HFF-Myc (cell line): ENCODE results near the gene SLC49A4.

Source experiments
- DNase-seq: peaks from one replicate; pipeline ENCODE4 v3.0.0-alpha.2; 2011; ENCODE audit warnings: low read depth; ENCODE audit errors: extremely low read depth
- H3K4me3 ChIP-seq: replicated peaks from 2 replicates; pipeline ENCODE4 v1.5.1; 2011; ENCODE audit warnings: low read depth, mild to moderate bottlenecking, control low read depth, low read length
- TF ChIP-seq, protein P1 (sequence below): IDR thresholded peaks from 2 replicates; pipeline ENCODE4 v1.5.1; 2012; ENCODE audit warnings: mild to moderate bottlenecking, low read depth, low read length, control low read depth; ENCODE audit errors: missing control alignments

Gene SLC49A4

GRCh38 chr3:122774564-122774963, 20.3 kb upstream of the SLC49A4 start:
- no peak overlapping the region for H3K4me3 ChIP-seq
- TF ChIP-seq, protein P1, sequence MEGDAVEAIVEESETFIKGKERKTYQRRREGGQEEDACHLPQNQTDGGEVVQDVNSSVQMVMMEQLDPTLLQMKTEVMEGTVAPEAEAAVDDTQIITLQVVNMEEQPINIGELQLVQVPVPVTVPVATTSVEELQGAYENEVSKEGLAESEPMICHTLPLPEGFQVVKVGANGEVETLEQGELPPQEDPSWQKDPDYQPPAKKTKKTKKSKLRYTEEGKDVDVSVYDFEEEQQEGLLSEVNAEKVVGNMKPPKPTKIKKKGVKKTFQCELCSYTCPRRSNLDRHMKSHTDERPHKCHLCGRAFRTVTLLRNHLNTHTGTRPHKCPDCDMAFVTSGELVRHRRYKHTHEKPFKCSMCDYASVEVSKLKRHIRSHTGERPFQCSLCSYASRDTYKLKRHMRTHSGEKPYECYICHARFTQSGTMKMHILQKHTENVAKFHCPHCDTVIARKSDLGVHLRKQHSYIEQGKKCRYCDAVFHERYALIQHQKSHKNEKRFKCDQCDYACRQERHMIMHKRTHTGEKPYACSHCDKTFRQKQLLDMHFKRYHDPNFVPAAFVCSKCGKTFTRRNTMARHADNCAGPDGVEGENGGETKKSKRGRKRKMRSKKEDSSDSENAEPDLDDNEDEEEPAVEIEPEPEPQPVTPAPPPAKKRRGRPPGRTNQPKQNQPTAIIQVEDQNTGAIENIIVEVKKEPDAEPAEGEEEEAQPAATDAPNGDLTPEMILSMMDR: no peak
- no peak for DNase-seq

GRCh38 chr3:122776675-122777468, 18.0 kb upstream of the SLC49A4 start:
- no peak for DNase-seq
- TF ChIP-seq, protein P1: no peak
- H3K4me3 ChIP-seq: no peak overlapping the region

- TF ChIP-seq, protein P1: no peak
- H3K4me3 ChIP-seq: no peak overlapping the region
- no peak for DNase-seq
These were observed 17.3 kb upstream of the SLC49A4 start for GRCh38 chr3:122777563-122777962.

DNA sequence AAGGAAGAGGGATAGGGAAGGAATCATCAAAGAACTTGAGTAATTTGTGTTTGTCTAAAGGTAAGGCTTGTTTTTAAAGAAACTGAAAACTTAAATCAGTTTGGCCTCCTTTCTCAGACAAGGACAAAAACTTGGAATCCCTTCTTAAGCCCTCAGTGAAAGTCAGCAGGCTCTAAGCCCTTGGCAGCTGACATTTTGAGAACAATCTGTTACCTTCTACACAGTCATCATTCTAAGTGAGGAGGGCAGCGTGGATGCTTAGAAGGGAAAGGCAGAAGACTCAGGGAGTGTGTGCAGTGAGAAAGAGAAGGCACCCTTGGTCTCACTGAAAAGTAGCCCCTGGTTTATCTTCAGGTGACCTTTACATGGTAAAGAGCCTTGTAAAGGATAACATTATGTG, 12.1 kb upstream of the SLC49A4 start:
- TF ChIP-seq, protein P1: no peak
- H3K4me3 ChIP-seq: no peak overlapping the region

GRCh38 chr3:122784436-122784835, 10.4 kb upstream of the SLC49A4 start:
- no peak for DNase-seq
- no peak overlapping the region for H3K4me3 ChIP-seq
- TF ChIP-seq, protein P1: no peak

More for the DNA sequence above, 12.1 kb upstream of the SLC49A4 start:
- no peak for DNase-seq

- H3K4me3 ChIP-seq: no peak overlapping the region
- TF ChIP-seq, protein P1: no peak
- DNase-seq: no peak
These were observed 9.6 kb upstream of the SLC49A4 start for GRCh38 chr3:122785231-122785630.
